COLO829 (cell line): ENCODE data around the gene HTN1.
"Not testable (repeated sequence)": the region's sequence is repeated elsewhere in the genome, so short reads cannot be mapped to it uniquely, and the experiment has no call there.

ENCODE experiments used
- DNase-seq: peaks from one replicate; pipeline ENCODE4 v3.0.0; 2012; ENCODE audit warnings: low spot score

The HTN1 gene

GRCh38 chr4:70050138-70050537, at the start of gene HTN1:
HTN1 (plus strand) TSS chr4:70050438; CDS start chr4:70053077, 2,639 bp downstream.
- peak; percentile 11 for DNase-seq

- DNase-seq = no peak
Observed at GRCh38 chr4:70000711-70001110, 49.5 kb upstream of the HTN1 start.

- DNase-seq = no peak
Observed at GRCh38 chr4:70002507-70002906, 47.7 kb upstream of the HTN1 start.

GRCh38 chr4:70008771-70009170, 41.5 kb upstream of the HTN1 start:
- DNase-seq = no peak

GRCh38 chr4:70019006-70019405, 31.2 kb upstream of the HTN1 start:
- DNase-seq = not testable (repeated sequence)

GRCh38 chr4:70023218-70023617, 27.0 kb upstream of the HTN1 start:
- DNase-seq = no peak

- no peak for DNase-seq
Observed at GRCh38 chr4:70027011-70027410, 23.2 kb upstream of the HTN1 start.

- DNase-seq = not testable (repeated sequence)
Observed at GRCh38 chr4:70028159-70028558, 22.1 kb upstream of the HTN1 start, which contains the start of gene HTN3. HTN3 (plus strand) TSS chr4:70028459; CDS start chr4:70030741, 2,282 bp downstream.

- DNase-seq = not testable (repeated sequence)
Observed at GRCh38 chr4:70037559-70037958, 12.7 kb upstream of the HTN1 start.

GRCh38 chr4:70039928-70040327, 10.3 kb upstream of the HTN1 start:
- not testable (repeated sequence) for DNase-seq

GRCh38 chr4:70041652-70042286, 8.5 kb upstream of the HTN1 start:
- no peak for DNase-seq

GRCh38 chr4:70056534-70056933, 6.3 kb downstream of the HTN1 start:
- DNase-seq = not testable (repeated sequence)

GRCh38 chr4:70057651-70058050, 7.4 kb downstream of the HTN1 start:
- no peak for DNase-seq

GRCh38 chr4:70059149-70059548, 8.9 kb downstream of the HTN1 start:
- no peak for DNase-seq

- DNase-seq = no peak
Observed at GRCh38 chr4:70062000-70062399, 11.8 kb downstream of the HTN1 start.

GRCh38 chr4:70080205-70080604, 30.0 kb downstream of the HTN1 start:
- DNase-seq = no peak

- no peak for DNase-seq
Observed at GRCh38 chr4:70099206-70099605, 49.0 kb downstream of the HTN1 start.
